M059J (cell line): ENCODE data around the gene SPP1. TPM values are rescaled to one million over a fixed set of nuclear protein-coding genes. Genes with fewer than 3 reads are reported as not detected.
A peak's percentile ranks its signal among the peaks of the same experiment; 100 is the strongest.
"Not testable (repeated sequence)": the region's sequence is repeated elsewhere in the genome, so short reads cannot be mapped to it uniquely, and the experiment has no call there.

Experiments
- DNase-seq: peaks from one replicate; pipeline ENCODE4 v3.0.0-alpha.2; 2012; ENCODE audit warnings: low read depth
- total RNA-seq: library from RNA; depleted of rRNA; stranded (reverse); fragments of >200 nt; shearing (Covaris generic); gene quantifications from 2 replicates; pipeline ENCODE4 v1.2.3, GENCODE V29; 2014; rRNA removed

The SPP1 gene
- total RNA-seq, 1 experiment from 2014 or later, result 6.1 TPM

- DNase-seq, result no peak
Observed at GRCh38 chr4:88022289-88022688, 46.8 kb downstream of the SPP1 start.

- not testable (repeated sequence) for DNase-seq
Observed at GRCh38 chr4:88025868-88026661, 50.6 kb downstream of the SPP1 start.

- DNase-seq, result peak; percentile 93
Observed at GRCh38 chr4:88027611-88028608, 52.4 kb downstream of the SPP1 start.

- DNase-seq, result no peak
Observed at GRCh38 chr4:88028946-88029345, 53.4 kb downstream of the SPP1 start.

GRCh38 chr4:88029556-88029955, 54.0 kb downstream of the SPP1 start:
- DNase-seq, result peak; percentile 14

GRCh38 chr4:88030565-88031310, 55.2 kb downstream of the SPP1 start:
- no peak for DNase-seq

Other genes starting within 250 kb of the SPP1 start
- gene IBSP, start 176.2 kb upstream of the SPP1 start, total RNA-seq, result not detected in 2 replicates
- gene MEPE, start 142.7 kb upstream of the SPP1 start, total RNA-seq, result 0.07 TPM in 1 of 2 replicates, not detected in the other
- gene PKD2, start 31.9 kb downstream of the SPP1 start, total RNA-seq, result 19.5 and 26.4 TPM in 2 replicates
- 11.9 and 14.7 TPM in 2 replicates for gene ABCG2, start 182.9 kb downstream of the SPP1 start, total RNA-seq